ENCODE results near the gene RFPL3.
"Not testable (repeated sequence)": the region's sequence is repeated elsewhere in the genome, so short reads cannot be mapped to it uniquely, and the experiment has no call there.

Gene RFPL3

GRCh38 chr22:32352681-32353080 lies 5.0 kb upstream of the RFPL3 start:
- no peak for DNase-seq (ENCODE audit: extremely low read depth, low read depth)
- no peak overlapping the region for H3K4me3 ChIP-seq (replicated peaks; ENCODE audit: low read depth, low read length)
- no peak for TF ChIP-seq CTCF (IDR thresholded peaks at IDR 0.05; ENCODE audit: low read depth, low read length, missing control alignments)

GRCh38 chr22:32353292-32353691 lies 4.4 kb upstream of the RFPL3 start:
- DNase-seq (ENCODE audit: extremely low read depth, low read depth), result no peak
- H3K4me3 ChIP-seq (replicated peaks; ENCODE audit: low read depth, low read length), result no peak overlapping the region
- TF ChIP-seq CTCF (IDR thresholded peaks at IDR 0.05; ENCODE audit: low read depth, low read length, missing control alignments), result no peak

- H3K4me3 ChIP-seq (replicated peaks; ENCODE audit: low read depth, low read length), result no peak overlapping the region
- TF ChIP-seq CTCF (IDR thresholded peaks at IDR 0.05; ENCODE audit: low read depth, low read length, missing control alignments), result no peak
- DNase-seq (ENCODE audit: extremely low read depth, low read depth), result no peak
These were observed 3.8 kb upstream of the RFPL3 start for GRCh38 chr22:32353840-32354239.

GRCh38 chr22:32354360-32355351 lies 3.0 kb upstream of the RFPL3 start:
- DNase-seq (ENCODE audit: extremely low read depth, low read depth), result peak; percentile 22
- TF ChIP-seq CTCF (IDR thresholded peaks at IDR 0.05; ENCODE audit: low read depth, low read length, missing control alignments), result no peak
- H3K4me3 ChIP-seq (replicated peaks; ENCODE audit: low read depth, low read length), result no peak overlapping the region; the same call in 1 of the 2 replicates

- no peak for TF ChIP-seq CTCF (IDR thresholded peaks at IDR 0.05; ENCODE audit: low read depth, low read length, missing control alignments)
- DNase-seq (ENCODE audit: extremely low read depth, low read depth), result no peak
- no peak overlapping the region for H3K4me3 ChIP-seq (replicated peaks; ENCODE audit: low read depth, low read length)
These were observed 1.9 kb upstream of the RFPL3 start for GRCh38 chr22:32355760-32356159.

GRCh38 chr22:32360096-32360495 lies 2.4 kb downstream of the RFPL3 start:
- not testable (repeated sequence) for DNase-seq (ENCODE audit: extremely low read depth, low read depth); H3K4me3 ChIP-seq (replicated peaks; ENCODE audit: low read depth, low read length)

- TF ChIP-seq CTCF (IDR thresholded peaks at IDR 0.05; ENCODE audit: low read depth, low read length, missing control alignments), result no peak
- no peak overlapping the region for H3K4me3 ChIP-seq (replicated peaks; ENCODE audit: low read depth, low read length)
- DNase-seq (ENCODE audit: extremely low read depth, low read depth), result no peak
These were observed 3.6 kb downstream of the RFPL3 start for GRCh38 chr22:32361257-32361656.

All from HFF-Myc (cell line).